Stimulated activated CD4-positive, alpha-beta T cell treated with anti-CD3 and anti-CD28 coated beads, Interleukin-1b, Interleukin-23, amount 100 ng/mL, for 1 hour (primary cell): Measurements from ENCODE around the gene NDUFS3.

Source experiments
- DNase-seq, 2 donors: peaks; one replicate each; pipeline ENCODE4 v3.0.0-alpha.2; 2020; ENCODE audit warnings: low read depth in 2 of 2

NDUFS3 gene

DNA sequence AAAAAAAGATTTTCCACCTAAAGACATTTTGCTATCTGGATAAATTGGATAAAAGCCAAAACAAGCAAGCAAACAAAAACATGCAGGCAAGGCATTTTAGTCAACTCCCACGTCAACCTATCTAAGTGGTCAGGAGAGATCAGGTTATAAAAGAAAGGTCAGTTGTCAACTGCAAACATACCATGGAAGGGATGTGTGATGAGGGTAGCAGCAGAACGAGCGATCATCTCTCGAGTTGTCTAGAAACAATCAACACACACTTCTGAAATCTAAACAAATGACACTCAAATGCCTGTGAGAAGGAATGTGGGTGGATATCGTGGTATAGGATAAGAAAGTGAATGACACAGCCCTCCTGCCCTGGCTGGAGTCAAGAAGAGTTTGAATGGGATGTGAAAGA lies 52.6 kb downstream of the NDUFS3 start:
- no peak for DNase-seq
